ENCODE results near the gene ATG2A.

Gene ATG2A

DNA sequence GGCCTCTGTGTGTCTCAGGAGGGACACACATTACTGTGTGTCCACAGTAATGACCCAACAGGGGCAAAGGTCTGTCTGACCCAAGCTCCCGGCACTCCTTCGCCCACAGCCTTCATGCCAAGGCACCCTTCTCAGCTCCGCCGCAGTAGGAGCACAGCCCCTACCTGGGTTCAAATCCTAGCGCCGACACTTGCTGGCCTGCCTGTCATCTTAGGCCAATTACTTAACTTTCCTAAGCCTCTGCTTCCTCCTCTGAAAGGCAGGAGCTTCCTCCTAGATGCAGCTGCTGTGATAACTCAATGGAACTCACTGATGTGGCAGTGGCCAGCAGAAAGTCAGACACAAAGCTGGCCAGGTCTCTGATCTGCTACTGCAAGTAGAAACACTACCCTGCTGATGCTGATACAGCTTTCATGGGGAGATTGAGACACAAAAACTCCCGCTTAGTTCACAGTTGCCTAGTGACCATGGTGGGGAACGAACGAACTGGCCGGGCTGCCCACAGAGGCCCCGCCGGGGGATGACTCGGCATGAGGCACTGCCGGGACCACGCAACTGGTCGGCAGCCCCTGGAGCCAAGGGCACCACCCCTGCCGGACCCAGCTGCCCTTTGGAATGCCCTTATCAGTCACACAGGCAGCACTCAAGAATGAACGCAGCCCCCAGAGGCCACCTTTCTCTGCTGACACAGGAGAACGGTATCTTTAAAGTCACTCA, 46.7 kb downstream of the ATG2A start:
- peak; percentile 71 for DNase-seq (ENCODE audit: low read depth, low spot score)

DNA sequence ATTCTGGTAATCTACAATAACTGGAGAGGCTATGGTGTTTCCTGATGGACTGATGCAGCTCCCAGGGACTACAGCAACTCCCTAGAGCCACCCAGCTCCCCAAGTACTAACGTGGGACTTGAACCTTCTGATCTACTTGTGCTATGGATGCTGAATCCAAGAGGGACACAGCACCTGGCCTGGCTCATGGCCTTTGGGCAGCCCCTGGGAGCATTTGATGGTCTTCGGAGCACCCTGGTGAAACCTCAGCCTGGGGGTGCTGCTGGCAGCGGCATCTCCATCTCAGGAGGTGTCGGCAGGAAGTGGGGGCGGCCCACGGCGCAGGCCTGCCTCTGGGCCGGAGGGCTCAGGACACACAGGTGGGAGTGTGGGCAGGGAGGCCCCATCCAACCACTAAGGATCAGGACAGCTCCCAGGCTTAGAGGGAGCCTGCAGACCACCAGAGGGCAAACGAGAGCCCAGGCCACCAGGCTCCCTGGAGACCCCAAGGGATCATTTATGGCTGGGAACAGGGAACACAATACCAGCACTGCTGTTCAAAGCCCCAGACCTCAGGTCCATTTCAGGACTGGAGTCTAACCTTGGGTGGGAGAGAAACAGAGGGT, 47.3 kb downstream of the ATG2A start:
- DNase-seq (ENCODE audit: low read depth, low spot score): no peak

DNA sequence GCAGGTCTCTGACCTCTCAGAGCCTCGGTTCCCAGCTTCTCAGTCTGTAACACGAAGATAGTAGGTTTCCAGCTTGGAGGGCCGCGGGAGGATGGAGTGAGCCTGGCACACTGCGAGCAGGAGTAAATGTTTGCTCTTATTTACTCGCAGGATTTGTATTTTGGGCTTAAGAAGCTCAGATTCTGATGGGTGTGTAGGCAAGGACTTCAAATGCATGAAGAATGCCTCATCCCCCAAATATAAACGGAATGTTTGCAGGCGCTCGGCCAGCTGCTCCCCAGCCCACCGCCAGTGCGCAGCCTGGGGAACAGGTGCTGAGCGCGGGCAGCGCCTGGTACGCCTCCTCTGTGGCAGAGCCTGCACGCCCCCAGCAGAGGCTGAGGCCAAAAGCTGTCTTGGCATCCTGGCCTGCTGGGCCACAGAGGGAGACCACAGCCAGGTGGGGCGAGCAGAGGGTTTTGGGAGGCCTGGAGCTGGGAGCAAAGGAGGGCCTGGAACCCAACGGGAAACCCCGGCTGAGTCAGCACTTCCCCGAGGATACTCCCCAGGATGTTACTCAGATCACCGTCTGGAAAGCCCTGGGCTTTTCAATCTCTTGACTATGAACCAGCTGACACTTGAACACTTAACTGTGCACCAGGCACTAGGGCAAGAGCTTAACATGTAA, 48.0 kb downstream of the ATG2A start:
- peak; percentile 92 for DNase-seq (ENCODE audit: low read depth, low spot score)

DNA sequence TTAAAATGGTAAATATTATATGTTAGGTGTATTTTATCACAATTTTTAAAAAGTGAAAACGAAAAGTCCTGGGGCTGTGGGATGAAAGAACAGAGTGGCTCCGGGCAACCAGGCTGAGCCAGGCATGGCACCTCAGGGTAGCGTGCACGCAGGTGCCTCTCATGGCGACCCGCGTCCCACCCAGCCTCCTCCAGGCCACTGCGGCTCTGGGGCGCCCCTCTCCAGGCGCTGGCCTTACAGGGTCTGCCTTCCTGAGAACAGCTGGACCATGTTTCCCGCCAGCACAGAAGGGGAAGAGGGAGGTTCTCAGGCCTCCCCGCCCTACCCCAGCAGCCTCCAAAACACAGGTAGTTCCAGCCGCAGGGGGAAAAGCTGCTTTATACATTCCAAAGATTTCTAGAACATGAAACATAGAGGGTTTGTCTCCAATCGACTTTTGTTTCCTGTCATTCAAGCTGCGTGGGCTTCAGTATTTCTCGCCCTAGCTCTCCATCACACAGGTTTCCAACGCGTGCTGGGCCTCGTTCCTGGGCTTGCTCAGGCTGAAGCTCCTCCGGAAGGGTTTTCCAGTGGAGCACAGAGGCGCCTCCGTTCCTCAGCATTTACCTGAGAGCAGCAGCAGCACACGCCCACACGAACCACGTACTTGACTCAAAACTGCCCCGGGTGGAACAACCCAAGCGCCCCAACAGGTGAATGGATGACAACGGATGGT, 49.1 kb downstream of the ATG2A start:
- DNase-seq (ENCODE audit: low read depth, low spot score): no peak

GRCh38 chr11:64866173-64866491, 50.9 kb downstream of the ATG2A start:
- no peak for DNase-seq (ENCODE audit: low read depth, low spot score)

- peak; percentile 65 for DNase-seq (ENCODE audit: low read depth, low spot score)
These were observed 51.5 kb downstream of the ATG2A start for GRCh38 chr11:64865286-64866172.

DNA sequence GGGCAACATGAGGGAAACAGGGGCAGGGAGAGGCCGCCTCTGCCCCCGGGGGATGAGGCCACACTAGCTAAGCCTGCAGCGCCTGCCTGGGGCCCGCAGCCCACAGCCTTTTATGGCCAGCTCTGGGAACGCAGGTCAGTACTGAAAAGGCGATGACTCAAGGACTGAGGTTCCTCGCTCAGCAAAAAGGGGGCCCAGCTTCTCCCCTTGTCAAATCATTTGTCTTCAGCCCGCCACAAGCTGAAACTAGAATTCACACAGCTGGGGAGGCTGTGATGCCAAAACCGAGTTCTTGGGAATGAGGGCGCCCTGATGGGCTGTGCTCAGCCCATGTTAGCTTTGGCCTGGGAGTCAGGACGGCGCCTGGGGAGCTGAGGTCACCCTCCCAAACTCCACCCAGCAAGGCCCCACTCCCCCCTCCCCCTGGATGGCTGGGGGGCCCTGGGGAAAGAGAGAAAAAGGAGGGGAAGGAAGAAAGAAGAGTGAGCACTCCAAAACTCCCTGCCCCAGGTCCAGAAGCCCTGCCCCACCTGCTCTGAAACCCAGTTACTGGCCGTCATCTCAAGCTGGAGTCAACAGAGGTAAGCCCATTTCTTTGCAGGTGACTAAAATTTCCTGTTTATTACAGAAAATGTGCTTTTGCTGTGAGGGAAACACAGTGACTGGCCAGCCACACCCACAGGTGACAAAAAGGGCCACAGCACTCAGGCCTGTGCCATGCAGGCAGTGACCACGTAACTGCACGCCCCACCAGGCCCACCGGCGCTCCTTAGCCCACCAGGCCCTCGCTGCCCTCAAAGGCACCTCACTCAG, 52.3 kb downstream of the ATG2A start:
- peak; percentile 96 for DNase-seq (ENCODE audit: low read depth, low spot score)

DNA sequence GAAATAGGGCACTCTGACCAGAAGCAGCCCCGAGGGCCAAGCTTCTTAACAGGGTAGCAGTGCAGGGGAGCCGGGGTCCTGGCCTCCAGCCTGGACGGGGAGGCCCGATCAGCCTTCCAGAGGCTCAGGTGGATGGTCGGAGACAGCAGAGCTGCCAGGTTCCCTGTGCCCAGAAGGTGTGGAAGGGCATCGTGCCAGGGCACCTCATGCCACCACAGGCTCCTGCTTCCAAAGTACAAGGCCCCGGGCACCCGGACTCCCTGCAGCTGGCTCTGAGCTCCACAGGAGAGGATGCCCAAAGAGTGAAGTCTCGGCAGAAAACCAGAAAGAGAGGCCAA, 52.9 kb downstream of the ATG2A start:
- DNase-seq (ENCODE audit: low read depth, low spot score): no peak

DNA sequence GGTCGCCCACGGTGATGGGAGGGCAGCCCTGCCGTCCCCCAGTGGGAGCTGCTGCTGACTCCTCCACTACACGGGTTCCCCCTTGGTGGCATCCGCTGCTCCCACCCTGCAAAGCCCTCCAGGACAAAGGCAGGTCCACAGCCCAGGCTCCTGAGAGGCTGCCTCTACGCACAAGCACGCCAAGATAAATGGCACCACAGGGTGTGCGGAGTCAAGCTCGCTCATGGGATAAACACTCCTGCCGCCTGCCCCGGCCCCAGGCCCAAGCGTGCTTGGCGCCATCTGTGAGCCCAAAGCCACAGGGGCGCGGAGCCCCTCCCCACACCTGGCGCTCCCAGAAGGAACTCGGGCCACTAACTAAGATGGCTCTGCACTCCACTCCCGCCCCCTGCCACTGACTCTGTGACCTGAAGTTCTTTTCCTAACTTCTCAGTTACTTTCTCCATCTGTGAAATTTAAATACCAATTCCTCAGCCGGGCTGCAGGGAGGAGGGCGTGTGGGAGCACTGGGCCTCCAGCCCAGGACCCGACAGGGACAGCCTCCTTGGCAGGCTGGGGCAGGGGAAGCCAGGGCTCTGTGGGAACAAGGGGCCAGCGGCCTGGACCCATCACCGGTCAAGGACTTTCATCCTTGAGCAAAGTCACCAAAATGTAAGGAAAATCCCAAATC, 53.5 kb downstream of the ATG2A start:
- peak; percentile 61 for DNase-seq (ENCODE audit: low read depth, low spot score)

- DNase-seq (ENCODE audit: low read depth, low spot score): no peak
These were observed 54.0 kb downstream of the ATG2A start for GRCh38 chr11:64862987-64863390.

- no peak for DNase-seq (ENCODE audit: low read depth, low spot score)
These were observed 55.6 kb downstream of the ATG2A start for GRCh38 chr11:64861227-64861975.

DNA sequence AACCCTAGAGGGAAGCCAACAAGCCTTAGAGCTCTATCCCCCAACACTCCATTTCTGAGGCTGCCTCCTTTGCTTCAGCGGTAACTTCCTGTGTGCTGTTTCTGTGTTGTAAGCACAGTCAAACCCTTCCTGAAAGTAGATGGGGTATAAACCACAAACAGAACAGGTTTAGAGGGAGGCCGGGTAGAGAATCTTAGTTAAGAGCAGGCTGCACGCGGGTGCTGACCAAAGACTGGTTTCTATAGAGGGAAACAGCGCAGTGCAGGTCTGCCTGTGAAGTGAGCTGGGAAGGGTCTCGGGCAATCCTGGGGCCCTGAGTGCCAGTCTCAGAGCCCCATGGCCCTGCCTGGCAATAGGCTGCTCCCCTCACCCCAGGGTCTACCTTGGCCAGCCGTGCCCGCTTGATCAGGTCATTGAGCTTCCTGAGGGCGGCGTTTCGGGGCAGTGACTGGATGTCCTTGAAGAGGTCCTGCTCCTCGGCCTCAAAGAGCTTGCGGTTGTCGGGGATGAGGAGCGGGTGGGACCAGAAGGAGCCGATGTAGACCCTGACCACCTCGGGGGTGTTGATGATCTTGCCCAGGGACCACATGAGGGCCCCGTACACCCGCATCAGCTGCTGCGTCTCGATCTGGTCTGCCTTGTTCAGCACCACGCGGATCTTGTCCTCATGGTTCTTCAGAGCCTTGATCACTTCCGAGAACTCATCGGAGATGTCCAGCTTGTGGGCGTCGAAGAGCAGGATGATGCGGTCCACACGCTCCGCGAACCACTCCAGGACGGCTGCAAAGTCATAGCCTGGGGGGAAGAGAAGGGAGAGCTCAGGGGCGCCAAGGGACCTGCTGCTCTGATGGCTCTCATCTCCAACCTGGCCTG, 57.2 kb downstream of the ATG2A start:
- no peak for DNase-seq (ENCODE audit: low read depth, low spot score)

- DNase-seq (ENCODE audit: low read depth, low spot score): no peak
These were observed 58.3 kb downstream of the ATG2A start for GRCh38 chr11:64858467-64859263.

DNA sequence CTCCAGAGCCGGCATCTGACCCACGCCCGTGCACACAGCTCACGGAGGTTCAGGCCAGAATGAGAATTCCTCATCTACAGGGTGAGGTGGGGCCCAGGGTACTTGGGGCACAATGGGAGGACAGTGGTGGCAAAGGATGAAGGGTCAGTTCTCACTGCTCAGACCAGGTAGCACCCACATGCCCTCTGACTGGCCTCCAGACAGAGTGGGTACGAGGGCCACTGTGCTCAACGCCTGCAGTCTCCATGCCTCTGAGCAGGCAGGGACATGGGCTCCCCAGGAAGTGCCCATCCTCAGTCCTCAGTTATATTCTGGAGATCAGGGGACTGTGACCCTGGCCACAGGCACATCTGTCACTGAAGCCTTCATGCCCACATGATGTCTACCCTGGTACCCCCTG, 59.5 kb downstream of the ATG2A start:
- no peak for DNase-seq (ENCODE audit: low read depth, low spot score)

DNA sequence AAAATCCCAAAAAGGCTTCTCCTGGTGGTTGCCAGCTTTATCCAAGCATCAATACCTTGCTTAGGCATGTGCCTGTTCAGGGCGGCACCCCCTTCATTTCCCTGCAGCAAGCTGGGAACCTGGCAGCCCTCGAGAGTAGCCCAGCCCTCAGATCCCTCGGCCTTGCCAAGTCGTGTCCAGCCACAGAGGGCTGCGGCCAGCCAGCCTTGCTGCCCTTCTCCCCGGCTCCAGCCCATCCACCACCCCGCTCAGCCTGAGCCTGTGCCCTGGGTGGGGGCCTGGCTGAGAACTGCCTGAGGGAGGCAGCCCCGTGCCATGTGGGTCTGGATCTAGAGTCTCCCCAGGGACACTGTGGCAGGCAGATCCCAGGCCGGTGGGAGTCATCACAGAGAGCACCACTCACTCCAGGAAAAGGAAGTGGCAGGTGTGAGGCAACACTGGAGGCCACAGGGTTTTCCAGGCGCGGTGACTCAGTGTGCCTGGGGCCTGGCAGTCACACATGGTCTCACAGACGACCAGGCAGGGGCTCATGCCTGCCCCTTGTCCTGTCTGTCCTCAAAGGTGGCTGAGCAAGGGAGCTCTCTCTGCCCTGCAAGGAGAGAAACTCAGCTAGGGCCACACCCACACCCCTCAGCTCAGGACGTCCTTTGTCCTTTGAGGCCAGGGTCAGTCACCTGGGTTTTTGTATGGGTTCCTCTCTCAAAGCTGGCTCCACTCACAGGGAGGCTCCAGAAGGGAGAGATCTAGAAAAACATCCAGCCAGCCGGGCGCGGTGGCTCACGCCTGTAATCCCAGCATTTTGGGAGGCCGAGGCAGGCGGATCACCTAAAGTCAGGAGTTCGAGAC, 60.4 kb downstream of the ATG2A start:
- DNase-seq (ENCODE audit: low read depth, low spot score): peak; percentile 62

DNA sequence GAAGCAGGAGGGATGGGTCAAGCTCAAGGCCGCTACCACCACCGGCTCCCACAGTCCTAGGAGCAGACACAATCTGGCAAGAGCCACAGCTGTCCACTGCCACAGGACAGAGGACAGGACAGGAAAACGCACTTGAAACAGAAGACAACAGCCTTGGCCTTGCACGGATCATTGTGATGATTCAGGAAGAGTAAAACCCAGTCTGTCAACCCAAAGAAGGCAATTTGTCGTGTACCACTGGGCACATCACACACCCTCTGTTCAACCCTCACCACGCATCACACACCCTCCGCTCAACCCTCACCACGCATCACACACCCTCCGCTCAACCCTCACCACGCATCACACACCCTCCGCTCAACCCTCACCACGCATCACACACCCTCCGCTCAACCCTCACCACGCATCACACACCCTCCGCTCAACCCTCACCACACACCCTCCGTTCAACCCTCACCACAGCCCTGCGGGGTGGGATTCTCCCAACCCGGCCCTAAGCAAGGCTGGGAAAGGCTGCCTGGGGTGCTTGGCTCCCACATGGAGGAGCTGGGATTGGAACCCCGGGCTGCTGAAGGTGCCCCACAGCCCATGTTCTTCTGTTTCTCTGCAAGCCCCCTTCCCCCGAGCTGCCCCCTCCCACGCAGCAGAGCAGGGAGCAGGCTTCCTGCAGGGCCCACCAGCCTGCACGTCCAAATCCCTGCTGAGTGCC, 61.3 kb downstream of the ATG2A start:
- no peak for DNase-seq (ENCODE audit: low read depth, low spot score)
